Posterior vena cava (tissue), 2 donors: ENCODE data around the gene LRRTM1. TPM values are rescaled to one million over a fixed set of nuclear protein-coding genes. Genes with fewer than 3 reads are reported as not detected.

Experiments used
- DNase-seq: peaks from one replicate; pipeline ENCODE4 v3.0.0-alpha.2; 2020; ENCODE audit warnings: low spot score
- intact Hi-C, 2 donors: fragments of 100-400 bp; cut with DNase I; formaldehyde crosslinking; loops; one replicate each; pipeline versions ENCODE4 v1.14.1 to v1.14.2; 2022 to 2023
- total RNA-seq, 2 donors: library from RNA; stranded (reverse); fragmentation: NEBNext Ultra II Directional; extraction: Animal tissue kit (Norgen Biotek cat#: 25700); gene quantifications; one replicate each; pipeline ENCODE4 v1.2.1, GENCODE V29; 2021
- donor health status: DM: yes; HTN: yes; CAD: no.
- donor health status: DM: yes; HTN: yes; CAD: no.

The LRRTM1 gene
- total RNA-seq, 2 donors from 2014 or later: 0.10 TPM; not detected in 1

DNA sequence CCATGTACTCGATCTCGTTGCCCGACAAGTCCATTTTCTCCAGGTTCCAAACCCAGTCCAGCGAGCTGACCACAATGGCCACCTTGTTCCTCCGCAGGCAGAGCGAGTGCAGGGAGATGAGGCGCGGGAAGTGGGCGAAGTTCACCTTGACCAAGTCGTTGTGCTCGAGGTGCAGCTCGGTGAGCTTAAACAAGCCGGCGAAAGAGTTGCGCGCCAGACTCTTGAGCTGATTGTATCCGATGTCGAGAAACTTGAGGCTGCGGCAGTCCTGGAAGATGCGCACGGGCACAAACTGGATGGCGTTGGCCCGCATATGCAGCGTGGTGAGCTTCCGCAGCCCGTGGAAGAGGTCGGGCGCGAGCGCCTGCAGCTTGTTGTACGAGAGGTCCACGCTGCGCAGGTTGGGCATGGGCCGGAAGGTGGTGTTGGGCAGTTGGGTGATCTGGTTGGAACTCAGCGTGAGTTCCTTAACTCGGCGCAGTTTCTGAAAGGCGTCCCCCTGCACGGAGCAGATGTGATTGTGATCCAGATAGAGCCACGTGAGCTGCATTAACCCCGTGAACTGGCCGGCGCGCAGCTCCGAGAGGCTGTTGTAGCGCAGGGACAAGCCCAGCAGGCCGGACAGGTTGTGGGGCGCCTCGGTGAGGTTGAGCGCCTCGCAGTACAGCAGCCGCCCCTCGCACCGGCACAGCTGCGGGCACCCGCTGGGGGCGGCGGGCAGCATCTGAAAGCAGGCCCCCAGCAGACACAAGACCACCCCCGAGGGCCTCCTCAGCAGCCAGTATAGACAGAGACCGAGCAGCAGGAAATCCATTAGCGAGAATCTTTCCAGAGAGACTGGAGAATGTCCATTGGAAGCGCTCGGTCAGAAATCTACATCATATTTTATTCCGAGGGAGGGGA is 1.3 kb downstream of the LRRTM1 start:
- intact Hi-C loops: no loop called here
- DNase-seq: peak; percentile 66

DNA sequence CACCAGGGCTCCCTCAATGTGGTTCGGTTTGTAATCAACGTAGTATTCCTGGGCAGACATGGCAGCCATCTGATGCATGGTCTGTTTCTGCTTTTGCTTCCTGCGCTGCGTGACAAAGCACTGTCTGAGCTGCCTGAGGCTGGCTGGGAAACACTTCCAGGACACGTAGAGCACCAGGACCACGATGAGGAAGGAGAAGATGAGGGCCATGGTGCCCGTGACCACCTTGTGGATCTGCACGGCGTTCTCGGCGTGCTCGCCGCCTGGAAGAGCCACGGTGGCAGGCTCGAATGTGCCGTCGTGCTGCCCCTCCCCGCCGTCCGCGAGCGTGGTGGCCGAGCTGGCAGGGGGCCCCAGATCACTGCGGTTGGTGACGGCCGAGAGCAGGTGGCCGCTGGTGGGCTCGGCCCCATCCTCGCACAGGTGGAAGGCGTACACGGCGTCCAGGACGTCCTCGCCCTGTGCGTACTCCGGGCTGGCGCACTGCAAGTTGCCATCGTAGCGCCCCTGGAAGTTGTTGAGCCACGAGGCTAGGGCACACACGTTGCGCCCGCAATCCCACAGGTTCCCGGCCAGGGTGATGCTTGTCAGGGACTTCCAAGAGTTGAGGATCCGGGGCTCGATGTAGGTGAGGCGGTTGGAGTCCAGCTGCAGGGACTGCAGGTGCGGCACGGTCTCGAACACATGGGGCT is 2.1 kb downstream of the LRRTM1 start:
- intact Hi-C loops: no loop called here
- DNase-seq: no peak

DNA sequence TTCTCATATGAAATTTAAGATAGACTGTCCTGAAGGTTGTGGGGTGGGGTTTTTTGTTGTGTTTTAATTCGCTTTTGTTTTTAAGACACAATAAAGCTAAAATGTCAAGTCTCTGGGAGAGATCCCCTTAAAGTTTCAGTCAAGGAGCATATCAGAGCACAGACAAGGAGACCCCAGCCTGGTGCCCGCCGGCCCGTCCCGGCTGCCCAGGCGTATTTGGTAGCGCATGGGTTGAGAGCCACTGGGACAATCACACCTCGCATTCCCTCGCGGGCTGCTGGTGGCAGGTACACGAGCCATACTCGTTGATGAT is 2.6 kb downstream of the LRRTM1 start:
- DNase-seq: no peak
- intact Hi-C loops: no loop called here

DNA sequence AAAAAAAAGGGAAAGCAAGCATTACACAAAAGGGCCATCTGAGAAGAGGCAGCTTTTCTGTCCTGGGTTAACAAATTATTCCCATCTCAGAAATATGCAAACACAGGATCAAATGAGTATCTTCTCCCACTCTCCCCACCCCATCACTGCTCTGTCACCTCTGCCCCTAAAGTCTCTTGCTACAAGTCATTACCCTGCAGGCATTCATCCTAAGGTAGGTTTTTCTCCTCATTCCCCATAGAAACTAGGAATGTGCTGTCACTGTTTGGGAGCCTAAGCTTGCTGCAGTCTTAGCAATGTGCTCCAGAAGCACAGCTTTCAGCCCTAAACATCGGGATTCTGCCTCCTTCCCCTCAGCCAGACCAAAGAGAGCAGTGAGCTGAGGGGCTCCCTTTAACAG is 3.6 kb downstream of the LRRTM1 start:
- intact Hi-C loops: no loop called here
- DNase-seq: no peak

DNA sequence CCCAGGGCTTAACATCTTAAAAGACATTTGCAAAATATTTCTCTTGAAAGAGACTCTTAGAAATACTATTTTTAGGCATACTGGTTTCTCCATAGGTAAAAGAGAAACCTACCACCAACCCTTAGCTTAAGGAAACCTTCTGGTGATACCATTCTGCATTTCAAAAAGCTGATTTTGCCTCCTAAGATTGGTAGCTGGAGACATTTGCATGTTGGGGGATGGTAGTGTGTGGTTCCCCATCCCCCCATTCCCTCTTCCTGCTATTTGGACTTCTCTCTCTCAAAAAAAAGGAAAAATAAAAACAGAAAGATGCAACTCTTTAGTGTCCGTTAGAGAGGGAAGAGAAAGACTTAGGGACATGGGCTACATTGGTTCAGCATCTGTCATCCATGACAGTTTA is 4.2 kb downstream of the LRRTM1 start:
- intact Hi-C loops: no loop called here
- no peak for DNase-seq

DNA sequence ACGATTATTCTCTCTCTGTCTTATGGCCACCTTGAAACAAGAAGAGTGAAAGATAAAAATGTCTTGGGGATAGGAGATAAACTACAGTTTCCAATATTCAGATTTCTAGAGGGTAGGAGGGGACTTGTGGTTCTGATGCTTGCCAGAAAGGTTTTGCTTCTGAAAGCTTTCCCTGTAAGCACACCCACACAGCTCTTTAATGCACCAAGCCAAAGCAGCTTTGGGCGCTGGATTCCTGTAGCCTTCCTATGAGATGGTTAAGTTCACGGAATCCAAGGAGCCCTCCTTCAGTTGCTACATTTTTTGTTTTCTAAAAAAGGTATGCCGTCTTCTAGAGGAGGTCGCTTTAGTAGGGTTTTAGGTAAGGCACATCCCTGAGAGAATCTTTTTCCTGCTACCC is 4.9 kb downstream of the LRRTM1 start:
- DNase-seq: no peak
- intact Hi-C loops: no loop called here

DNA sequence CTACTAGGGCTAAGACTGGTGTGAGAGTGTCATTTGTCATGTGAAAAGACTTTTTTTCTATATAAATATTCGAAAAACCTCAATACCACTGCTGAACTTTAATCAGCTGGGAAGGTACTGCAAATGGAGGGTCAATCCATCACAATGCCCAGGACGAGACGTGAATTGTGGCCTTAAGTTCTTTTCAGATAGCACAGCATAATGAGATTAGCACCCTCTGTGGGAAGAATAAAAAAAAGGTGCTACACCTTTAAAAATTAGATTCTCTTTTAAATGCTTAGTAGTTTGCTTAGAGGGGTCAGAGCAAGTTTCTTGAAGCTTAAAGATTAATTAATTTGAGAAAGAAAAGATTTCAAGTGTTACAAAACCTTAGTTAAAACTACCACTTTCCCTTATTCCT is 5.6 kb downstream of the LRRTM1 start:
- intact Hi-C loops: no loop called here
- DNase-seq: no peak

DNA sequence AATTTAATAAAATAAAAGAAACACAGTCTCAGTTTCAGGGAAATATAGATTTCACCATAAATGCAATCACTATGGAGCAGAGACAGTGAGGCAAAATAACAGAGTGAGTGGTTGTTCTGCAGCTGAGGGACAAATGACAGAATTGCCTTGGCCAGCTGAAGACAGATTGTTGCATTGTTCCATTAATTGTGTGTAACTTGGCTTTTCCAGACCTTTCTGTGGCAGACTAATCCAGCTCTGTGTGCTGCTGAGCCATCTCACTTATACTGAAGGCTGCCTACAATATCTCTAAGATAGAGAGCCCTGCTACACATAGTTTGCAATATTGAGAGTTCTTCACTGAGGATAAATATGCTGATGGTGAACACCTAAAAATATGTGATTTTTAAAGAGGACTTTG is 11.5 kb downstream of the LRRTM1 start:
- no peak for DNase-seq
- intact Hi-C loops: no loop called here

DNA sequence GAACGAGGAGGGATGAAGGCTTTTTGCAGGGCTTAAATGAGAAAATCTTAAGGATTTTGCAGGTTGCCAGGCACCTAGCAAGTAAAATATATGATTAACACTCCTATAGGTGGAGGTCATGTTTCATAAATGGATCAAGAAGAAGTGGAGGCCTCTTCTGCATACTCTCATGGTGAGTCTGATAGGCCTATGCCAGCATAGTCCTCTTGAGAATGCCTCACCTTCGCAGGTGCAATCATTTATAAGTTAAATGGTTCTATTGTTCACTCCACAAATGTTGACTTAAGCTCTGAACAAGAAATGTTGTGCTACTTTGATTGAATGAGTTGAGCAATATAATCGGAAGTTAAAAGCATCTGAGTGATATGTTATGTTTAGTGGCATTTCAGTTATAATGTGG is 12.1 kb downstream of the LRRTM1 start:
- intact Hi-C loops: no loop called here
- DNase-seq: no peak

DNA sequence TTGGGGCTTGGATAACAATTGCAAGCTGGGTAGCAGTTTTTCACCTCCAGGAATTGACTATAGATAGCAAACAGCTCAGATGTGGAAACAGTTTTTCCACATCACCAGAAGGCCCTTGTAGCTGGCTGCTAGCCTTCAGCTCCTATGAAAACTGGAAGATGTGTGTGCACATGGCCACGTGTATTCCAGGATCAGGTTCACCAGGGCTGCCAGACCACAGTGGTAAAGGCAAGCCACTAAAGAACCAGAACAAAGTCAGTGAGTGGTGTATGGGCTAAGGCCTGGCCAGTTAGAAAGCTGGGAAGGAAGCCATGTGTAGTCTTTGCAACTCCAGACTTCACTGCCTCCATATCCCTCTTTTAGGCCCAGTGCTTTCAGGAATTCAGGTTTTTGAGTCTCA is 12.9 kb downstream of the LRRTM1 start:
- intact Hi-C loops: no loop called here
- DNase-seq: no peak

DNA sequence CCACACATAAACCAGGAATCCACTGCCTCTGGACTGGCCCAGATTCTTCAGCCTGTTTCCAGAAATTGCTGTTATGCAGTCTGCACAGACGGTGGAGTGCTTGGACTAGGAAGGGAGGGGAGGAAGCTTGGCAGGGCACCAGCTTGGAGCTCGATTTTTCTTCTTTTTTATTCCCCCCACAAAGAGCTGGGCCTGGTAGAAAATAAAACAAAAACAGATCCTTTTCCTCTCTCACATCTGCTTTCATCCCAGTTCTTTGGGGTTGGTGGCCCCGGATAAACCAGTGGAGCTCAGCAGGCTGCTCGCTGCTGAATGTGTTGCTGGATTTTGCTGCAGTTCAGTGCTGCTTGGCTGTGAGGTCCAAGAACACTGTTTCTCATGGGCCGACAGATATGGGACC is 16.0 kb downstream of the LRRTM1 start:
- no peak for DNase-seq
- intact Hi-C loops: no loop called here

DNA sequence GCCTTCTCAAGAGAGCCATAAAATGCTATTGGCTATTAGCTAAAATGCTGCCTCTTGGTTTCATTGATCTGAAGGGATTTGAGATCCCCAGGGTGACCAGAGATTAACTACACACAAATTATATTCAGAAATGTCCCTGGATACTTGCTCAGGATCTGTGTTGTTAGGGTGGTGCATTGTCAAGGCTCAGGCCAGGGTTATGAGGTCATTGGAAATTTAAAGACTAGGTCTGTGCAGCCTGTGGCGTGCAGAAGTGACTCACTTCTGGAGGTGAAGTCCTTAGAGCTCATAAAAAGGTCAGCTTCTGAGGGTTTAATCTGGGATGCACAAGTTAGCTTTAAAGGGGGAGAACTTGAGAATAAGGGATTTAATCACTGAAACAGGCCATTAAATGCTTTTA is 23.5 kb downstream of the LRRTM1 start:
- intact Hi-C loops: no loop called here

DNA sequence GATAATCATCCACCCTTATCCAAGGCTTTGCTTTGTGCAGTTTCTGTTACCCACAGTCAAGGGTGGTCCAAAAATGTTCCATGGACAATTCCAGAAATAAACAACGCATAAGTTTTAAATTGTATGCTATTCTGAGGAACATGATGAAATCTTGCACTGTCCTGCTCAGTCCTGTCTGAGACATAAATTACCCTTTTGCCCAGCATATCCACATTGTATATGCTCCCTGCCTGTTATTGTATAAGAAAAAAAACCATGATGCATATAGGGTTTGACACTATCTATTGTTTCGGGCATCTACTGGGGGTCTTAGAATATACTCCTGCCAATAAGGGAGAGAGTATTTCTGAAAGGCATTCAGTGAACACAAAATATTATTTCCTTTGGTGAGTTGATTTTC is 24.0 kb downstream of the LRRTM1 start:
- no peak for DNase-seq
- intact Hi-C loops: no loop called here

More for the DNA sequence above, 23.5 kb downstream of the LRRTM1 start:
- DNase-seq: no peak

DNA sequence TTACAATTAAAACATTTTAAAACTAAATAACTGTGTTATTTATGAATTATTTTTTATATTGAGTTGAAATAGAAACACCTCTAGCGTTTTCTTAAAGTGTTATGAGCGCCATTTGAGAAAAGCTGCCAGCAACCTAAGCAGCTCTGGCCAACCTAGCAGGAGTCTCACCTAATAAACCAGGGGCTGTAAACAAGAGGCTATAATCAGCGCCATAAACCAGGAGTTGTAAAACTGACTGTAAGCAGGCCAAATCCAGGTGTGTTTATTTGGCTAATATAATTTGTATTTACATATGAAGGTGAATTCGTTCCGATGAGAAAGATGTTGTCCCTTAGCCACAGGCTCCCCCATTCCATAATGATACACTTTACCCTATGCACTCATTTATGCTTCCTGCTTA is 34.7 kb downstream of the LRRTM1 start:
- intact Hi-C loops: no loop called here
- no peak for DNase-seq

DNA sequence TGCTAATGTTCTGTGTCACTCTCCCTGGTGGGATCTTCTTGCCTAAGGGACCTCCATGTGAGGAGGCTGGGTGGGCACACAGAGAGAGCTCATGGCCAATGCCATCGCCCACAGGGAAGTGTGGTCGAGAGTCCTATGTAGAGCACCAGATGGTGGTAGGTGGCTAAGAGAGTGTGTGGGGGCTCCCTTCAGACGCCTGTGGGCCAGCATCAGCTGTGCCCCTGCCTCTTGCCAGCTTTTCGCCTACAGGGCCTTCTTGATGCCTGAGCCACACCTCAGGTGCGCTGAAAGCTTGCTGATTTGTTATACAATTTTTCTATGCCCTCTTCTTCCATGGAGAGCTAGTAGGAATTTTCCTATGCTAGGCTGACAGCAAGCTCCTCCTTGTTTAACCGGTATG is 38.3 kb downstream of the LRRTM1 start:
- DNase-seq: no peak
- intact Hi-C loops: no loop called here

DNA sequence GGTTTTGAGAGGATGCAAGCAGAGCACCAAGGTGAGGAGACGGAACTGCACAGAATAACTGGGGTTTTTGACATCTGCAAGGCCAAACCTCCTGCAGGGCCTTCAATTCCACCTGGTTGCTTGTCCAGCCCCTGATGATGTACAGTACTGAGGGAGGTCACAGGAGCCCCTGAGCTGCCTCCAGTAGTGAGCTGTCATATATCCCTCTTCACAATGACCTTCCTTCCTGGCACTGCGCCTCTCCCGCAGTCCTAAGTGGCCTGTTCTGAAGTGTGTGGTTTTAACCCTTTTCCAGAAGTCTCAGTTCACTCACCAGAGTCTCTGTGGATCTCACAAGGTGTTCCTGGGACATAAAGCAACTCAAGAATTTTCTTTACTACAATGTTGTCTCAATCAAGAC is 45.3 kb downstream of the LRRTM1 start:
- intact Hi-C loops: no loop called here

DNA sequence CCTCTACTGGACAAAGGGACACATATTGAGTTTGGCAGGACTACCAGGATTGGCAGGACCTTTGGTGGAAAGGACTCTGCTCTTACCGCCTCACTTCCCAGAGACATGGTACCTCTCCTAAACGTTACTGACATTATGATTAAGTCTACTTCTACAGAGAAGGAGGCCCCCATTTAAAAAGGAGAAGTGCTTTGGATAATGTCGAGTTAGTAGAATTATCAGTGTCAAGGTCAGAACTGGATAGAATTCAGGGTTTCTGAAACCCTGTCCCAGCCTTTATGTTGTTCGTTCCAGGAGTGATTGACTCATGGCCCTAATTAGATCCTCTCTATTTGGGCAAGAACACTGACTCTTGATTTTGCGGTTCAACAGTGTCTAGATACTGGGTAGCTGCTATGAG is 45.8 kb downstream of the LRRTM1 start:
- DNase-seq: no peak
- intact Hi-C loops: no loop called here

More for the DNA sequence above, 45.3 kb downstream of the LRRTM1 start:
- DNase-seq: no peak

DNA sequence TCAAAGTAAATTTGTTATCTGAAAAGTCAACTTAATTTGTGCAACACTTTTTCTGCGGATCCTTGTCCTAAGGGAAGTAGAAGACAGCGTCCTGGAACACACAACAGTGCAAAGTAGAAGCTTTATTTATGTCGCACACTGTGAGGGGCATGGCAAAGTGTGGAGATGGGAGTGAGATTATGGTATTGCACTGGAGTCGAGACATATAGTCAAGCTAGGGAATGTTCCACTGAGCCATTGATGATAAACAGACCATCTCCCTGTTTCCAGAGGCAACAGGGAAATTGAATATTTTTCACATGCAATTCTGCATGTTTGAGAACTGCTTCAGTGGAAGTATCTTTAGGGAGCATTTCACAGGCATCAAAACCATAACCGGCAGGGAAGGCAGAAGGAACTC is 46.2 kb downstream of the LRRTM1 start:
- no peak for DNase-seq

DNA sequence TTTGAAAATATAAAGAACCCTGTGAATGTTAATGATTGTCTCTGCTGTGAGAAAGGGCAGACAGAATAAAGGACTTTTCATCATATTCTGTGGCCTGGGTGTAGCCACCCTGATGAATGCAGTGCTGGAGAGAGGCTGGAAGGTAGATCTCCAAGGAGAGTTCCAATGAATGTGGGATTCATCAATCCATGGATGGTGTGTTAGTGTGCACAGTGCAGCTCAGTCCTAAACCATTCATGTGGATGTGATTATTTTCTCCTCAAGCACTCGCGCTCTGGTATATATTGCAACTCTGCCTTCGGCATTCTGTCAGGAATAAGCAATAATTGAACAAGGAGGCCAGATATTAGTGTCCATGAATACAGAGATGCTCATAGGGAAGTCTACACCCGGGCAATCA is 47.1 kb downstream of the LRRTM1 start:
- intact Hi-C loops: no loop called here
- no peak for DNase-seq

More for the DNA sequence above, 46.2 kb downstream of the LRRTM1 start:
- intact Hi-C loops: no loop called here

DNA sequence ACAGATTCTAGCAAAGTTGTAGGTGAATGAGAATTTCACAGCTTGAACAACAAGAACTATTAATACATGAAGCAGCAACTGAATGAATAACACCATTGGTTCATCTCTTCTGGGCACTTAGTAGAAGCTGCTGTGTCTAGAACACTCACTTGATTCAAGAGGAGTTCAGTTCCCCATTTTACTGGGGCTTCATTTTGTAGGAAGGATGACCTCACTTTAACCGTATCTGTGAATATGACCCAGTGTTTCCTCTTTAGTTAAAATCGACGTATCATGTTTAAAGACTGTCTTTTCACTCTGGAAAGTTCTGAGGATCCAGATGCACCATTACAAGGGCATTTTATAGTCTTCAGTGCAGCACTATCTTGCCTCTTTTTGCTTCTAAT is 47.8 kb downstream of the LRRTM1 start:
- DNase-seq: no peak
- intact Hi-C loops: no loop called here
